ENCODE data around the gene PLK3. TPM values are rescaled to one million over a fixed set of nuclear protein-coding genes. Genes with fewer than 3 reads are reported as not detected.

PLK3 gene
- total and polyA plus RNA-seq, 9 of the 15 experiments (the other 6 are each of a cell fraction or from before 2014, with no cell fraction given): 0.52 to 22.7 (median 11.0) TPM

DNA sequence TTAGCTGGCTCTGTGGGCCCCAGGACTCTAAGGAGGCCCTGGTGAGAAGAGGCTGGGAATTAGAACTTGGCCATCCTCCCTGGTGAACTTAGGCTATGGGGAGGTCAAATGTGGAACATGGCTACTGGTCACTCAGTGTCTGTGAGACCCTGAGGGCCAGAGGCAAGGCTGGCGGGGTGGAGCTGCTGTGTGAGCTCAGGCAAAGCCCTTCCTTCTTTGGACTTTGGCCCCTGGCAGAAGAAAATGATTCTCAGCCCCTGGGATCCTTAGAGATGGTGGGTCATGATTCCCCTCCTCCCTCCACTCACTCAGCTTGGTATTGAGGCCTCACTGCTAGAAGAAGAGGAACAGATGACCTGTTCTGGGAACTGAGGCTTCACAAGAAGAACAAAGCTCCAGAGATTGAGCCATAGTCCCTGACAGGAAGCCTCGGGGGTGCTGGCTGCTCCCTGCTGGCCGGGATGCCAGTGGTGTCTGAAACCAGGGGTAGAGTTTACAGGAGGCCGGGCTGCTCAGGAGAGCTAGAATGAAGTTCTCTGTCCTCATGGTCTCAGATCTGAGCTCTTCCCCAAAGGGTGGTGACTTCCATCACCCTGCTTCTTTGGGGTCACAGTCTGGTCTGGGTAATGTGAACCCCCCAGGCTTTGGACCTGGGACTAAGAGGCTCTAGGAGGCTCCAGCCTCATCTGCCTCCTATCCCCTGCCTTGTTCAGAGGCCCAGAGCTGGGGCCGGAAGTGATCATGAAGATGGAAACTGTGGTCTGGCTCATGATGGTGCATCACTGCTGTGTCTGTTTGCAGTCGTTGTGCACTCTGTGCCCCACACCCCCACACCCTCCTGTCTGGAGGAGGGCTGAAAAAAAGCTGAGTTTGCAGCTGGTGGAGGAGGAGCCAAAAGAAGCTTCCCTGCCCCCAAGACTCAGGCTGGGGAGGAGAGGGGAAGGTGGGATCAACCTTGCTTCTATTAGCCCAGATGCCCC lies 9.1 kb downstream of the PLK3 start (continued):
- TF ChIP-seq, protein P1, sequence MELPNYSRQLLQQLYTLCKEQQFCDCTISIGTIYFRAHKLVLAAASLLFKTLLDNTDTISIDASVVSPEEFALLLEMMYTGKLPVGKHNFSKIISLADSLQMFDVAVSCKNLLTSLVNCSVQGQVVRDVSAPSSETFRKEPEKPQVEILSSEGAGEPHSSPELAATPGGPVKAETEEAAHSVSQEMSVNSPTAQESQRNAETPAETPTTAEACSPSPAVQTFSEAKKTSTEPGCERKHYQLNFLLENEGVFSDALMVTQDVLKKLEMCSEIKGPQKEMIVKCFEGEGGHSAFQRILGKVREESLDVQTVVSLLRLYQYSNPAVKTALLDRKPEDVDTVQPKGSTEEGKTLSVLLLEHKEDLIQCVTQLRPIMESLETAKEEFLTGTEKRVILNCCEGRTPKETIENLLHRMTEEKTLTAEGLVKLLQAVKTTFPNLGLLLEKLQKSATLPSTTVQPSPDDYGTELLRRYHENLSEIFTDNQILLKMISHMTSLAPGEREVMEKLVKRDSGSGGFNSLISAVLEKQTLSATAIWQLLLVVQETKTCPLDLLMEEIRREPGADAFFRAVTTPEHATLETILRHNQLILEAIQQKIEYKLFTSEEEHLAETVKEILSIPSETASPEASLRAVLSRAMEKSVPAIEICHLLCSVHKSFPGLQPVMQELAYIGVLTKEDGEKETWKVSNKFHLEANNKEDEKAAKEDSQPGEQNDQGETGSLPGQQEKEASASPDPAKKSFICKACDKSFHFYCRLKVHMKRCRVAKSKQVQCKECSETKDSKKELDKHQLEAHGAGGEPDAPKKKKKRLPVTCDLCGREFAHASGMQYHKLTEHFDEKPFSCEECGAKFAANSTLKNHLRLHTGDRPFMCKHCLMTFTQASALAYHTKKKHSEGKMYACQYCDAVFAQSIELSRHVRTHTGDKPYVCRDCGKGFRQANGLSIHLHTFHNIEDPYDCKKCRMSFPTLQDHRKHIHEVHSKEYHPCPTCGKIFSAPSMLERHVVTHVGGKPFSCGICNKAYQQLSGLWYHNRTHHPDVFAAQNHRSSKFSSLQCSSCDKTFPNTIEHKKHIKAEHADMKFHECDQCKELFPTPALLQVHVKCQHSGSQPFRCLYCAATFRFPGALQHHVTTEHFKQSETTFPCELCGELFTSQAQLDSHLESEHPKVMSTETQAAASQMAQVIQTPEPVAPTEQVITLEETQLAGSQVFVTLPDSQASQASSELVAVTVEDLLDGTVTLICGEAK (IDR thresholded peaks at IDR 0.05): no peak
- TF ChIP-seq, protein P1 (CRISPR knock-in tag; IDR thresholded peaks at IDR 0.05): no peak
- no peak for TF ChIP-seq SMAD2 (IDR thresholded peaks at IDR 0.05; ENCODE audit: low read depth, low read length)
- no peak for TF ChIP-seq ZNF12 (CRISPR knock-in tag; IDR thresholded peaks at IDR 0.05)
- no peak for TF ChIP-seq FOS (IDR thresholded peaks at IDR 0.05; ENCODE audit: extremely low read depth, insufficient read length)
- TF ChIP-seq TCF7 (IDR thresholded peaks at IDR 0.05; ENCODE audit: borderline replicate concordance): no peak
- TF ChIP-seq TAL1 (IDR thresholded peaks at IDR 0.05): no peak
- TF ChIP-seq BRF1 (IDR thresholded peaks at IDR 0.05; ENCODE audit: borderline replicate concordance, extremely low read depth, insufficient read length): no peak
- no peak for TF ChIP-seq TFE3 (CRISPR knock-in tag; IDR thresholded peaks at IDR 0.05)
- TF ChIP-seq TCF7L2 (IDR thresholded peaks at IDR 0.05; ENCODE audit: low read depth, low read length): no peak
- TF ChIP-seq, protein P2, sequence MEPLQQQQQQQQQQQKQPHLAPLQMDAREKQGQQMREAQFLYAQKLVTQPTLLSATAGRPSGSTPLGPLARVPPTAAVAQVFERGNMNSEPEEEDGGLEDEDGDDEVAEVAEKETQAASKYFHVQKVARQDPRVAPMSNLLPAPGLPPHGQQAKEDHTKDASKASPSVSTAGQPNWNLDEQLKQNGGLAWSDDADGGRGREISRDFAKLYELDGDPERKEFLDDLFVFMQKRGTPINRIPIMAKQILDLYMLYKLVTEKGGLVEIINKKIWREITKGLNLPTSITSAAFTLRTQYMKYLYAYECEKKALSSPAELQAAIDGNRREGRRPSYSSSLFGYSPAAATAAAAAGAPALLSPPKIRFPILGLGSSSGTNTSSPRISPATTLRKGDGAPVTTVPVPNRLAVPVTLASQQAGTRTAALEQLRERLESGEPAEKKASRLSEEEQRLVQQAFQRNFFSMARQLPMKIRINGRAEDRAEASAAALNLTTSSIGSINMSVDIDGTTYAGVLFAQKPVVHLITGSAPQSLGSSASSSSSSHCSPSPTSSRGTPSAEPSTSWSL (CRISPR knock-in tag; IDR thresholded peaks at IDR 0.05; ENCODE audit: borderline replicate concordance): no peak
- TF ChIP-seq SMARCA4 (IDR thresholded peaks at IDR 0.05): no peak
- TF ChIP-seq ZBTB7A (IDR thresholded peaks at IDR 0.05; ENCODE audit: borderline replicate concordance, control insufficient read depth, low read depth, low read length): peak; percentile 20; the same call in 1 of the 2 replicates
